ENCODE data around the gene SLC16A13. TPM values are rescaled to one million over a fixed set of nuclear protein-coding genes. Genes with fewer than 3 reads are reported as not detected.
"Not testable (repeated sequence)": the region's sequence is repeated elsewhere in the genome, so short reads cannot be mapped to it uniquely, and the experiment has no call there.

The SLC16A13 gene
- total RNA-seq, 1 experiment from 2014 or later, result 0.77 TPM

- no peak for DNase-seq (ENCODE audit: low spot score)
Measured at GRCh38 chr17:7063518-7064094, 27.8 kb downstream of the SLC16A13 start.

GRCh38 chr17:7064261-7064660 is 28.4 kb downstream of the SLC16A13 start:
- DNase-seq (ENCODE audit: low spot score), result peak; percentile 38

GRCh38 chr17:7067198-7067597 is 31.4 kb downstream of the SLC16A13 start:
- no peak for DNase-seq (ENCODE audit: low spot score)

GRCh38 chr17:7068268-7068667 is 32.5 kb downstream of the SLC16A13 start:
- DNase-seq (ENCODE audit: low spot score), result no peak

GRCh38 chr17:7070712-7071111 is 34.9 kb downstream of the SLC16A13 start:
- no peak for DNase-seq (ENCODE audit: low spot score)

GRCh38 chr17:7072406-7072805 is 36.6 kb downstream of the SLC16A13 start:
- DNase-seq (ENCODE audit: low spot score), result no peak

- DNase-seq (ENCODE audit: low spot score), result no peak
Measured at GRCh38 chr17:7074931-7075330, 39.1 kb downstream of the SLC16A13 start.

GRCh38 chr17:7077911-7078546 is 42.2 kb downstream of the SLC16A13 start:
- DNase-seq (ENCODE audit: low spot score), result no peak

- no peak for DNase-seq (ENCODE audit: low spot score)
Measured at GRCh38 chr17:7078711-7079110, 42.9 kb downstream of the SLC16A13 start.

GRCh38 chr17:7079581-7080455 is 44.0 kb downstream of the SLC16A13 start, which contains the start of gene CLEC10A:
Gene CLEC10A, minus strand, starts transcription at chr17:7080251. Its CDS starts 1,439 bp downstream, at chr17:7078812.
- no peak for DNase-seq (ENCODE audit: low spot score)

- DNase-seq (ENCODE audit: low spot score), result no peak
Measured at GRCh38 chr17:7080456-7081041, 44.7 kb downstream of the SLC16A13 start.

- DNase-seq (ENCODE audit: low spot score), result no peak
Measured at GRCh38 chr17:7081341-7082062, 45.7 kb downstream of the SLC16A13 start.

- DNase-seq (ENCODE audit: low spot score), result no peak
Measured at GRCh38 chr17:7083592-7083991, 47.8 kb downstream of the SLC16A13 start.

GRCh38 chr17:7084088-7084487 is 48.3 kb downstream of the SLC16A13 start:
- DNase-seq (ENCODE audit: low spot score), result no peak

- DNase-seq (ENCODE audit: low spot score), result not testable (repeated sequence)
Measured at GRCh38 chr17:7088442-7088841, 52.6 kb downstream of the SLC16A13 start.

- not testable (repeated sequence) for DNase-seq (ENCODE audit: low spot score)
Measured at GRCh38 chr17:7089570-7089969, 53.8 kb downstream of the SLC16A13 start.

Other genes starting within 250 kb of the SLC16A13 start
- not detected in 2 replicates for gene TEKT1, start 204.3 kb upstream of the SLC16A13 start, total RNA-seq (2014; rRNA removed; shearing (Covaris generic))
- gene ALOX12, start 40.0 kb upstream of the SLC16A13 start, total RNA-seq (2014; rRNA removed; shearing (Covaris generic)), result not detected in 2 replicates
- gene RNASEK, start 23.4 kb upstream of the SLC16A13 start, total RNA-seq (2014; rRNA removed; shearing (Covaris generic)), result 166 and 188 TPM in 2 replicates
- gene BCL6B, start 13.0 kb upstream of the SLC16A13 start, total RNA-seq (2014; rRNA removed; shearing (Covaris generic)), result not detected in 2 replicates
- gene SLC16A11, start 8.1 kb downstream of the SLC16A13 start, total RNA-seq (2014; rRNA removed; shearing (Covaris generic)), result not detected in 2 replicates
- gene CLEC10A, start 44.2 kb downstream of the SLC16A13 start, total RNA-seq (2014; rRNA removed; shearing (Covaris generic)), result not detected in 2 replicates
- 0.10 TPM in 1 of 2 replicates, not detected in the other for gene ASGR2, start 78.8 kb downstream of the SLC16A13 start, total RNA-seq (2014; rRNA removed; shearing (Covaris generic))
- 1.4 TPM in 1 of 2 replicates, not detected in the other for gene ASGR1, start 143.4 kb downstream of the SLC16A13 start, total RNA-seq (2014; rRNA removed; shearing (Covaris generic))
- 2.3 and 3.9 TPM in 2 replicates for gene DLG4, start 183.8 kb downstream of the SLC16A13 start, total RNA-seq (2014; rRNA removed; shearing (Covaris generic))
- gene ACADVL, start 183.9 kb downstream of the SLC16A13 start, total RNA-seq (2014; rRNA removed; shearing (Covaris generic)), result 118 and 161 TPM in 2 replicates
- 24.8 and 36.1 TPM in 2 replicates for gene DVL2, start 198.5 kb downstream of the SLC16A13 start, total RNA-seq (2014; rRNA removed; shearing (Covaris generic))
- 37.5 and 45.3 TPM in 2 replicates for gene PHF23, start 203.4 kb downstream of the SLC16A13 start, total RNA-seq (2014; rRNA removed; shearing (Covaris generic))
- 396 and 471 TPM in 2 replicates for gene GABARAP, start 206.4 kb downstream of the SLC16A13 start, total RNA-seq (2014; rRNA removed; shearing (Covaris generic))
- gene CTDNEP1, start 215.7 kb downstream of the SLC16A13 start, total RNA-seq (2014; rRNA removed; shearing (Covaris generic)), result 18.2 and 19.8 TPM in 2 replicates
- gene ELP5, start 216.2 kb downstream of the SLC16A13 start, total RNA-seq (2014; rRNA removed; shearing (Covaris generic)), result 25.1 and 30.0 TPM in 2 replicates
- not detected in 2 replicates for gene CLDN7, start 226.5 kb downstream of the SLC16A13 start, total RNA-seq (2014; rRNA removed; shearing (Covaris generic))
- 0.17 and 0.23 TPM in 2 replicates for gene SLC2A4, start 245.7 kb downstream of the SLC16A13 start, total RNA-seq (2014; rRNA removed; shearing (Covaris generic))

All from H4 (cell line).